Left ventricle myocardium inferior (tissue), 1 donor: ENCODE results near the gene ASCC3. TPM values are rescaled to one million over a fixed set of nuclear protein-coding genes. Genes with fewer than 3 reads are reported as not detected.

Experiments used
- DNase-seq: peaks from one replicate; pipeline ENCODE4 v3.0.0-alpha.2; 2020
- H3K27ac ChIP-seq: fragments of 200-600 bp; replicated peaks from 2 replicates; pipeline ENCODE4 v1.8.0; 2021
- H3K27me3 ChIP-seq: fragments of 200-600 bp; 2 replicates; pipeline ENCODE4 v1.8.0; 2021; ENCODE audit warnings: low read depth
- H3K36me3 ChIP-seq: fragments of 200-600 bp; 2 replicates; pipeline ENCODE4 v1.8.0; 2021
- H3K4me1 ChIP-seq: fragments of 200-600 bp; 2 replicates; pipeline ENCODE4 v1.8.0; 2021
- H3K4me3 ChIP-seq: fragments of 200-600 bp; 2 replicates; pipeline ENCODE4 v1.8.0; 2021; ENCODE audit warnings: mild to moderate bottlenecking, moderate library complexity
- H3K9me3 ChIP-seq: fragments of 200-600 bp; replicated peaks from 2 replicates; pipeline ENCODE4 v1.8.0; 2021
- CTCF ChIP-seq: fragments of 200-600 bp; IDR thresholded peaks from 2 replicates; pipeline ENCODE4 v1.8.0; 2021; ENCODE audit warnings: antibody characterized with exemption, mild to moderate bottlenecking, borderline replicate concordance
- intact Hi-C: fragments of 100-400 bp; cut with micrococcal nuclease; formaldehyde crosslinking; loops from one replicate; pipeline ENCODE4 v1.11.0; 2022
- total RNA-seq: library from RNA; stranded (reverse); fragmentation: NEBNext Ultra II Directional; extraction: Animal tissue kit (Norgen Biotek cat#: 25700); gene quantifications from one replicate; pipeline ENCODE4 v1.2.1, GENCODE V29; 2021
- donor health status: DM: no; HTN: yes; CAD: no; lungs with severe emphysema.

The ASCC3 gene
- total RNA-seq, 1 donor from 2014 or later = 16.7 TPM

GRCh38 chr6:100883347-100883746 is 2.2 kb upstream of the ASCC3 start:
- TF ChIP-seq CTCF = no peak
- Histone ChIP-seq H3K9me3 (no peaks in the 10 kb centered on the region), H3K36me3 (no peaks in the 10 kb centered on the region), H3K4me1 (peaks cover 39% of the 10 kb centered on the region), H3K27ac (no peak overlapping the region), H3K4me3 (no peak overlapping the region), H3K27me3 (no peaks in the 10 kb centered on the region)
- DNase-seq = no peak
- intact Hi-C loops = no loop called here

GRCh38 chr6:100881707-100882040 is 545 bp upstream of the ASCC3 start:
- H3K9me3 ChIP-seq = no peaks in the 10 kb centered on the region
- no peak for DNase-seq
- peaks cover 47% of the 10 kb centered on the region for H3K4me1 ChIP-seq
- no peaks in the 10 kb centered on the region for H3K36me3 ChIP-seq
- TF ChIP-seq CTCF = no peak
- H3K27me3 ChIP-seq = no peaks in the 10 kb centered on the region
- intact Hi-C loops = no loop called here
- peak overlapping the region; percentile 90 for H3K27ac ChIP-seq
- peak overlapping the region; percentile 89 for H3K4me3 ChIP-seq

GRCh38 chr6:100880149-100880852 is 828 bp downstream of the ASCC3 start:
- Histone ChIP-seq H3K27ac (peak overlapping the region; percentile 90), H3K4me3 (peak overlapping the region; percentile 89), H3K36me3 (no peaks in the 10 kb centered on the region), H3K9me3 (no peaks in the 10 kb centered on the region), H3K4me1 (peaks cover 47% of the 10 kb centered on the region), H3K27me3 (no peaks in the 10 kb centered on the region)
- no peak for DNase-seq
- no peak for TF ChIP-seq CTCF
- intact Hi-C loops = no loop called here

GRCh38 chr6:100879317-100879716 is 1.8 kb downstream of the ASCC3 start:
- Histone ChIP-seq H3K36me3 (no peaks in the 10 kb centered on the region), H3K4me3 (no peak overlapping the region), H3K27me3 (no peaks in the 10 kb centered on the region), H3K27ac (no peak overlapping the region), H3K9me3 (no peaks in the 10 kb centered on the region), H3K4me1 (peaks cover 47% of the 10 kb centered on the region)
- intact Hi-C loops = no loop called here
- DNase-seq = no peak
- no peak for TF ChIP-seq CTCF

GRCh38 chr6:100877851-100878250 is 3.3 kb downstream of the ASCC3 start:
- no peak for TF ChIP-seq CTCF
- H3K4me1 ChIP-seq = peaks cover 47% of the 10 kb centered on the region
- peaks cover 6% of the 10 kb centered on the region for H3K9me3 ChIP-seq
- H3K27me3 ChIP-seq = no peaks in the 10 kb centered on the region
- no peak overlapping the region for H3K4me3 ChIP-seq
- intact Hi-C loops = no loop called here
- DNase-seq = no peak
- no peaks in the 10 kb centered on the region for H3K36me3 ChIP-seq
- no peak overlapping the region for H3K27ac ChIP-seq

GRCh38 chr6:100876251-100876650 is 4.9 kb downstream of the ASCC3 start:
- H3K4me3 ChIP-seq = no peak overlapping the region
- H3K36me3 ChIP-seq = no peaks in the 10 kb centered on the region
- peaks cover 37% of the 10 kb centered on the region for H3K4me1 ChIP-seq
- H3K27me3 ChIP-seq = no peaks in the 10 kb centered on the region
- no peak overlapping the region for H3K27ac ChIP-seq
- H3K9me3 ChIP-seq = peaks cover 6% of the 10 kb centered on the region
- no peak for DNase-seq
- intact Hi-C loops = no loop called here
- no peak for TF ChIP-seq CTCF
